Upper lobe of right lung (tissue), 1 donor: Measurements from ENCODE around the gene SLC25A13. TPM values are rescaled to one million over a fixed set of nuclear protein-coding genes. Genes with fewer than 3 reads are reported as not detected.

ENCODE experiments used
- ATAC-seq: fragments of 200-7000 bp; cut with Tn5 transposase; one replicate; pipeline ENCODE4 v1.9.1; 2020; ENCODE audit warnings: mild to moderate bottlenecking, moderate library complexity
- DNase-seq: peaks from one replicate; pipeline ENCODE4 v3.0.0-alpha.2; 2020
- H3K27ac ChIP-seq: fragments of 200-600 bp; one replicate; pipeline ENCODE4 v1.8.0; 2022
- H3K27me3 ChIP-seq: fragments of 200-600 bp; one replicate; pipeline ENCODE4 v1.8.0; 2022; ENCODE audit warnings: mild to moderate bottlenecking
- H3K36me3 ChIP-seq: fragments of 200-600 bp; one replicate; pipeline ENCODE4 v1.8.0; 2022
- H3K4me1 ChIP-seq: fragments of 200-600 bp; one replicate; pipeline ENCODE4 v1.8.0; 2022
- H3K4me3 ChIP-seq: fragments of 200-600 bp; one replicate; pipeline ENCODE4 v1.8.0; 2022; ENCODE audit warnings: mild to moderate bottlenecking
- H3K9me3 ChIP-seq: fragments of 200-600 bp; one replicate; pipeline ENCODE4 v1.8.0; 2022
- intact Hi-C: fragments of 100-400 bp; cut with DNase I; formaldehyde crosslinking; loops from one replicate; pipeline ENCODE4 v1.11.0; 2022
- total RNA-seq: library from RNA; stranded (reverse); fragmentation: NEBNext Ultra II Directional; extraction: Animal tissue kit (Norgen Biotek cat#: 25700); gene quantifications from one replicate; pipeline ENCODE4 v1.2.1, GENCODE V29; 2021
- TF ChIP-seq, protein P1 (sequence below): fragments of 200-600 bp; IDR thresholded peaks from one replicate; pipeline ENCODE4 v1.8.0; 2022; ENCODE audit warnings: antibody characterized with exemption
- donor health status: DM: no; HTN: yes; CAD: no; lungs with severe emphysema.

The SLC25A13 gene
- total RNA-seq, 1 donor from 2014 or later: 34.5 TPM

DNA sequence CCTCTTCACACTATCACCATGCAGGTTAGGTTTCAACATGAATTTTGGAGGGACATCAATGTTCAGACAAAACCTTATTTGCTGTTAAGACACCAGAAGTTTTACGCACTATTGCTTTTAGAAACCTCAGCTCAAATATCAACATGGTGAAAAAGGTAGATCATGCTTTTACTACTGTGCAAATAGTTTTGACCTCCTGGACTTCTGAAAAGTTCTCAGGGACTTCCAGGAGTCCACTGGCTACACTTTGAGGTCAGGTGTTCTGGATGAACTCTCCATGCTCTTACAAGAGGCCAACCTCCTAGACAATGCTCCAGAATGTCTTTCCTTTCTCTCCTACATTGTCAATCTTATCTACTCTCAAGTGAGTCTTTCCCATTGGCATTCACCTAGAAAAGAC lies 55.9 kb downstream of the SLC25A13 start:
- Histone ChIP-seq H3K27ac (no peak overlapping the region), H3K9me3 (no peaks in the 10 kb centered on the region), H3K4me3 (no peak overlapping the region), H3K4me1 (no peaks in the 10 kb centered on the region), H3K36me3 (peaks cover 10% of the 10 kb centered on the region), H3K27me3 (no peaks in the 10 kb centered on the region)
- DNase-seq (no peak), ATAC-seq (no peak)
- TF ChIP-seq, protein P1, sequence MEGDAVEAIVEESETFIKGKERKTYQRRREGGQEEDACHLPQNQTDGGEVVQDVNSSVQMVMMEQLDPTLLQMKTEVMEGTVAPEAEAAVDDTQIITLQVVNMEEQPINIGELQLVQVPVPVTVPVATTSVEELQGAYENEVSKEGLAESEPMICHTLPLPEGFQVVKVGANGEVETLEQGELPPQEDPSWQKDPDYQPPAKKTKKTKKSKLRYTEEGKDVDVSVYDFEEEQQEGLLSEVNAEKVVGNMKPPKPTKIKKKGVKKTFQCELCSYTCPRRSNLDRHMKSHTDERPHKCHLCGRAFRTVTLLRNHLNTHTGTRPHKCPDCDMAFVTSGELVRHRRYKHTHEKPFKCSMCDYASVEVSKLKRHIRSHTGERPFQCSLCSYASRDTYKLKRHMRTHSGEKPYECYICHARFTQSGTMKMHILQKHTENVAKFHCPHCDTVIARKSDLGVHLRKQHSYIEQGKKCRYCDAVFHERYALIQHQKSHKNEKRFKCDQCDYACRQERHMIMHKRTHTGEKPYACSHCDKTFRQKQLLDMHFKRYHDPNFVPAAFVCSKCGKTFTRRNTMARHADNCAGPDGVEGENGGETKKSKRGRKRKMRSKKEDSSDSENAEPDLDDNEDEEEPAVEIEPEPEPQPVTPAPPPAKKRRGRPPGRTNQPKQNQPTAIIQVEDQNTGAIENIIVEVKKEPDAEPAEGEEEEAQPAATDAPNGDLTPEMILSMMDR: no peak
- intact Hi-C loops: no loop called here

DNA sequence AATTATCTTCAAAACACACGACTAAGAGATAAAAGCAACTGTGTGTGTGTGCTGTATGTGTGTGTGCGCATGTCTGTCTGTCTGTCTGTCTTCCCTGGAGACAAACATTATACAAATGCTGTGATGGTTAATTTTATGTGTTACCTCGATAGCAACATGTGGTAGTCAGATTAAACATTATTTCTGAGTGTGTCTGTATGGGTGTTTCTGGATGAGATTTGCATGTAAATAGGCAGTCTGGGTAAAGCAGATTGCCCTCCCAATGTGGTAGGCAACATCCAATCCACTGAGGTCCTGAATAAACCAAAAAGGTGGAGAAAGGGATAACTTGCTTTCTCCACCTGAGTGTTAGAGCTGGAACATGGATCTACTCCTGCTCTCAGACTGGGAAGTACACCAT lies 67.9 kb downstream of the SLC25A13 start:
- Histone ChIP-seq H3K27me3 (no peaks in the 10 kb centered on the region), H3K27ac (no peak overlapping the region), H3K4me1 (no peaks in the 10 kb centered on the region), H3K9me3 (peaks cover 4% of the 10 kb centered on the region), H3K36me3 (no peaks in the 10 kb centered on the region), H3K4me3 (no peak overlapping the region)
- DNase-seq: no peak
- intact Hi-C loops: no loop called here
- TF ChIP-seq, protein P1: no peak
- ATAC-seq: no peak

DNA sequence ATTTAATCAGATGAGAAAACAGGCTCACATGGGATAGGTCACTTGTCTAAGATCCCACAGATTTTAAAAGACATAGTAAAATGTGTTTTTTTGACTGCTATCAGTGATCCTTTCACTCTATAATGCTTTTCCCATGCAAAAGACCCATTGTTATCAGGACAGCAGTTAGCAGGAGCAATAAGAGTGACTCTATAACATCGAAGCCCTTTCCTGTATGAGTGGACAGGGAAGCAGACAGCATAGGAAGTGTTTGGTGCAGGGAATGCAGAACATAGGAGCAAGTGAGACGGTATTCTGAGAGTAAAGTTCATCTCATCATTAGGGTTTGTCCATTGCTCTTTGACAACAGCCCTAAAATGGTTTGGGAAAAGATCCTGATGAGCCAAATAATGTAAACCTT lies 68.5 kb downstream of the SLC25A13 start:
- peaks cover 4% of the 10 kb centered on the region for H3K9me3 ChIP-seq
- DNase-seq (no peak), ATAC-seq (no peak)
- intact Hi-C loops: no loop called here
- no peaks in the 10 kb centered on the region for H3K36me3 ChIP-seq
- no peaks in the 10 kb centered on the region for H3K27me3 ChIP-seq
- TF ChIP-seq, protein P1: no peak
- H3K4me3 ChIP-seq: no peak overlapping the region
- H3K27ac ChIP-seq: no peak overlapping the region
- H3K4me1 ChIP-seq: no peaks in the 10 kb centered on the region

DNA sequence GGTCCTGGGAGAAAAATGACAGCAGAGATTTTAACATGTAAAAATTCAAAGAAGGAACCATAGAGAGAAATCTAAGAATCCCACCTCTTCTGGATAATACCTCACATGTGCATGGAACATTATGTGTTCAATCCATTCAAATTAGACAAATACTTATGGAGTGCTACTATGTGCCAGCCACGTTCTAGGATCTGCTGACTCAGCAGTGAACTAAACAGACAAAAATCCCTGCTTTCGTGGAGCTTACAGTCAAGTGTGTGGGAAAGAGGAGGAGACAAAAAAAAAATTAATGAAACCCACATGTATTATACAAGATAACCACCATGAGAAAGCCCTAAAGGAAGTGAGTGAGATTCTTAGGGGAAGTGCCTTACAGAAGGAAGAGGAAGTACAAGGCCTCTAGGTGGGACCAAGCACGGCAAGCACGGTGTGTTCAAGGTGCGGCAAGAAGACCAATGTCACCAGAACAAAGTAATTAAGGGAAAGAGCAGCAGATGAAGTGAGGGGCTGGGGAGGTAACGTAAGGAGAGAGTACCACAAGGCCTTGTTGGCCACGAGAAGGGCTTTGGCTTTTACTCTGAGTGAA lies 71.0 kb downstream of the SLC25A13 start:
- Histone ChIP-seq H3K36me3 (no peaks in the 10 kb centered on the region), H3K9me3 (no peaks in the 10 kb centered on the region), H3K27ac (no peak overlapping the region), H3K4me3 (no peak overlapping the region), H3K4me1 (no peaks in the 10 kb centered on the region), H3K27me3 (no peaks in the 10 kb centered on the region)
- TF ChIP-seq, protein P1: no peak
- ATAC-seq (peak; percentile 55), DNase-seq (no peak)
- intact Hi-C loops: no loop called here

DNA sequence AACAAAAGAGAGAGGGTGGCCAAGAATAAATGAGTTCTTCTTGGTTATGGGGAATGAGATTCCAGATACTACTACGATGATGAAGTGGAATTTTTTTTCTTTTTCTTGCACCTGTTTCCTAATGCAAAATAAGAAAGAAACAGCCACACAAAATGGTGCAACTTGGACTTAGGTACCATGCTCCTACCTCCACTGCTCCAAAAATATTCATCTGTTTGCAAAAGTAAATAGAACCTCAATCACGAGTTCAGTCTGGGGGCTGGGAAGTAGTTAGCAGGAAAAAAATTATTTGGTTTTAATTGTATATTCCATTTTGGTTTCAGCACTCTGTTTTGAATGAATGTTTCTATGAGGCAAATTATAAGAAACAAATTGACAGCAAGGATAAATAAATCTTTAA lies 73.5 kb downstream of the SLC25A13 start:
- no peak overlapping the region for H3K4me3 ChIP-seq
- H3K9me3 ChIP-seq: no peaks in the 10 kb centered on the region
- TF ChIP-seq, protein P1: no peak
- H3K27ac ChIP-seq: no peak overlapping the region
- DNase-seq (no peak), ATAC-seq (no peak)
- no peaks in the 10 kb centered on the region for H3K27me3 ChIP-seq
- H3K4me1 ChIP-seq: no peaks in the 10 kb centered on the region
- intact Hi-C loops: no loop called here
- no peaks in the 10 kb centered on the region for H3K36me3 ChIP-seq

DNA sequence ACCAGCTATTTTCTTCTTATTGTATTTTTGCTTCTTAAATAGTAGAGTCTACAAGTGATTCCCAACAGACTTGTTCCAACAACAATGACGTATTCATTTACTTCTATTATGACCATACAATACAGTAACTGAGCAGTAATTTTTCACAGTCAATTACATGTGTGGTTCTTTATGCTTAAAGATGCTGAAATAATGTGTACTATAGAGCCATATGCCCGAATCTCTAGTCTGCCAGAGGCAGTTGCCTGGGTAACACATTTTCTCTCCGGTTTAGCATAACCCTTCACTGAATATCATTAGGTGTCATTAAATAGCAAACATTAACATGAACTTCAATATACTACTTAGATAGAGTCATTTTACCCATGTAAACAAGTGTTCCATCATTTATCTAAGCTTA lies 75.0 kb downstream of the SLC25A13 start:
- no peaks in the 10 kb centered on the region for H3K36me3 ChIP-seq
- no peaks in the 10 kb centered on the region for H3K9me3 ChIP-seq
- H3K4me3 ChIP-seq: no peak overlapping the region
- DNase-seq (no peak), ATAC-seq (no peak)
- H3K27ac ChIP-seq: no peak overlapping the region
- peaks cover 5% of the 10 kb centered on the region for H3K4me1 ChIP-seq
- TF ChIP-seq, protein P1: no peak
- no peaks in the 10 kb centered on the region for H3K27me3 ChIP-seq
- intact Hi-C loops: no loop called here
